ENCODE measurements around the gene CD81.

The CD81 gene

GRCh38 chr11:2390091-2390724 lies 13.1 kb downstream of the CD81 start:
- no peak for DNase-seq (ENCODE audit: low read depth)

DNA sequence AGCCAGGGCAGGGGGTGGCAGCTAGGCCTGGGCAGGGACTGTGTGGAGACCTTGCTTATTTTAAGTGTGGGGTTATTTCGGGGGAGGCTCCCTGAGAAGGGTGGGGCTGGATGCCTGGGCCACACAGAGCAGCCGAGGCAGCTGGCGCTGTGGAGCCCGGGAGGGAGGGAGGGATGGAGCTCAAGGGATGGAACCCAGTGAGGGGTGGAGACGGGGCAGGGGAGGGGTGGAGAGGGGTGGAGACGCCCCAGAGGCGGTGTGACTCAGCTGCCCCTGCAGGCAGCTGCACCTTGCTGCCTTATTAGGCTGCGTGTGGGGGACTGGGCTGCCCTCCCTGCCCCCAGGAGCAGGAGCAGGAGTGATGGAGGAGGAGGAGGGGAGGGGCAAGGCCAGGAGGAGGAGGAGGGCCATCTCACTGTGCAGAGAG lies 13.6 kb downstream of the CD81 start:
- no peak for DNase-seq (ENCODE audit: low read depth)

DNA sequence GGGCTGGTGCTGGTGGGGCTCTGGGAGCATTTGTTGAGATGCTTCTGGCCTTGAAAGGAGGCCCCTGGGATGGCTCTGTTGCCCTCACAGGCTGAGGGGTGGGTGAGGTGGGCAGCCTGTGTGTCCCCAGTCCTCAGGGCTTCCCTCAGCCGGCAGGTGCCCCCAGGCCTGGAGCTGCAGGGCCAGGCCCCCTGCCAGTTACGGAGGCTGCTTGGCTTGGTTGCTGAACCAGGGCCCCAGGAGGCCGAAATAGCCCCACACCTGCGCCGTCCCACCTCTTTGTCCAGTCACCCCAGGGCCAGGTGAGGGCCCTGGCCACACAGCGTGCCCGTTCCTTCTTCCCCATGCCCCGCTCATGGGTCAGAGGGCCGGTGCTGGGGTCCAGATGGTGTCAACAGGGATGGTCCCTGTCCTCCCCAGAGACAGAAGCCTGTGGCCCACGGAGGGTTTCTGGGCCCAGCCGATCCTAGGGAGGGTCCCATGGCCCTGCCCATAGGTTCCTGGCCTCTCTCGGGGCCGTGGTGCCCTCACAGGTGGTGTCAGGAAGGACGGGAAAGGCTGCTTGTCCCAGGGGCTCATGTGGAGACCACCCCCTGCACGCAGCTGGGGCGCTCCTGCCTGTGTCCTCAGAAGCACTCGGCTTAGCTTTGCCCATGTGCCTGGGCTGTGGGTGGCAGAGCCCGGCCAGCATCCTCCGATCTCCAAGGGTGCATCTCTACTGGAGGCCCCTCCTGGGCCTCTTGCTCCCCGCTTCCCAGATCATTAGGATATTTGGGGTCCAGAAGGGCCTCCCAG lies 14.3 kb downstream of the CD81 start:
- no peak for DNase-seq (ENCODE audit: low read depth)

DNA sequence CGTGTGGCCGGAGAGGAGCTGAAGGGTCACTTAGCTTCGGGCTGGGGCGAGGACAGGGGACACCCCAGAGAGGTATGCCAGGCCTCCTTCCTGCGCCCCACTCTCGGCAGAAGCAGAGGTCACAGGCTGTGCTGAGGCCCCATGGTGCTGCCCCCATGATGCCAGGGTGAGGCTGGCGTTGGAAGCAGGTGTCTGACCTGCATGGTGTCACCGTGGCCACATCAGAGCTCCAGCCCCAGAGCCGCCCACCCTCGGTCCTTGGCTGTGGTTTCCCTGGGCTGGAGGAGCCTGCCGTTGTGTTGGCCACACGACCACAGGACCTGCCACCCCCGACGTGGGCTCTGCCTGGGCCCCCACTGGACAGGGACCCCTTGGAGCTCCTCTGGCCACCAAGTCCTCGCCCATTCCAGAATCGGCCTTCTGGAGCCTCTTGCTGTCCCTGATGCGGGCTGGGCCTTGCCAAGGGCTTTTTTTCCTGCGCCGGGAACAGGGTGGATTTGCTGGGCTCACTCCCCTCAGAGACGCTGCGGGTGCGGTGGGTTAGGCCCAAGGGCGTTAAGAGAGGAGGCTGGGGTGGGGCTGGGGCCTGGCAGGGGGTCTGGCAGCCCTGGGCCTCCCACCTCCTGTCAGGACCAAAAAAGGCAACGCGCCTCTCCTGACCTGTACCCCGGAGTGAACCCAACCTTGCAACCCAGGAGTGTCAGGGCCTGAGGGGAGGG lies 15.3 kb downstream of the CD81 start:
- no peak for DNase-seq (ENCODE audit: low read depth)

GRCh38 chr11:2393111-2393868 lies 16.2 kb downstream of the CD81 start:
- no peak for DNase-seq (ENCODE audit: low read depth)

DNA sequence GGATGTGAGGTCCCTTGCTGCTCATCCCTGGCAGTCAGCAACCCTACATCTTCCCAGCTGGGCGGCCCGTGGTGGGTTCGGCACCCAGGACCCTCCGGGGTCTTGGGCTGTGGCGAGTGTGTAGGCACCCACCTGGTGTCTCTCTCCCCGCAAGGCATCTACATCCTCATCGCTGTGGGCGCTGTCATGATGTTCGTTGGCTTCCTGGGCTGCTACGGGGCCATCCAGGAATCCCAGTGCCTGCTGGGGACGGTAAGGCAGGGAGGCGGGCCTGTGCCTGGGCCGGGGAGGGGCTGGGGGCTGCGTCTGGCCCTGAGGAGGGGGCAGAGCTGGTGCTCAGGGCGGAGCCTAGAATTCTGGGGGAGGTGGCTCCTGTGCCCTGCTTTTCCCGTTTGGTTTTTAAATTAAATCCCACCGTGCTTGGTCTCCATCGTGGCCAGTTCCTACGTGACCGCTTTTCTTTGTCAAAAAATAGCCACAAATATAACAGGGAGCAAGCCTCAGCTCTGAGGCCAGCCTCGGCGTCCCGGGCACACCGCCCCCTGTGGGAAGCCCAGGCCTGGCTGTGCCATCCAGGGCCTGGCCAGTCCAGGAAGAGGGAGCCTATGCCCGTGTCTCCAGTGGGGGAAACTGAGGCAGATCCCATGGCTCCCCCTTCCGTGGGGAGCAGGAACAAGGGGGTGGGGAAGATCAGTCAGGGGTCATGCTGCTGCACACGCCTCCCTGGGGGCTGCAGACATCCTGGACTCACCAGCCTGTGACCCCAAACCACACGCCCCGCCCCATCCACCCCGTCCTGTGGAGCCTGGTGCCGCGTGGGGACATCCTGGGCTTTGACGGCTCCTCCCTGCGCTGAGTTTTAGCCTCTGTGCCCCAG lies 17.1 kb downstream of the CD81 start:
- no peak for DNase-seq (ENCODE audit: low read depth)

GRCh38 chr11:2394818-2395105 lies 17.7 kb downstream of the CD81 start:
- DNase-seq (ENCODE audit: low read depth), result no peak

DNA sequence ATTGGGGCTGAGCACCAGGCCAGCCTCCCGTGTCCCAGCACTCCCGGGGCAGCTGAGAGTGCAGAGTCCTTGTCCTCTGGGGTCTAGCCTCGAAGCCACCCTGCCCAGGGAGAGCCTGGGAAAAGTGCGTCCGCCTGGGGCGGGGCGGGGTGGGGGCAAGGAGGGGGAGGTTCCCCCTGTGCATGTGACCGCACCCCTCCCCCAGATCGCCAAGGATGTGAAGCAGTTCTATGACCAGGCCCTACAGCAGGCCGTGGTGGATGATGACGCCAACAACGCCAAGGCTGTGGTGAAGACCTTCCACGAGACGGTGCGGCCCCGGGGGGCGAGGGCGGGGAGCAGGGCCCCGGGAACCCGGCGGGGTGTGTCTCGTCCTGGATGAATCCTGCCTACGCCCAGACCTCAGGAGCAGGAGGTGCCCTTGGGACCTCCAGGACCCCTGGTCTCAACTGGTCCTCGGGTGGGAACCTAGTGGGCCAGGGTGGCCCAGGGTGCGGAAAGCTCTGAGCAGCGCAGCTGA lies 18.2 kb downstream of the CD81 start:
- DNase-seq (ENCODE audit: low read depth), result no peak

DNA sequence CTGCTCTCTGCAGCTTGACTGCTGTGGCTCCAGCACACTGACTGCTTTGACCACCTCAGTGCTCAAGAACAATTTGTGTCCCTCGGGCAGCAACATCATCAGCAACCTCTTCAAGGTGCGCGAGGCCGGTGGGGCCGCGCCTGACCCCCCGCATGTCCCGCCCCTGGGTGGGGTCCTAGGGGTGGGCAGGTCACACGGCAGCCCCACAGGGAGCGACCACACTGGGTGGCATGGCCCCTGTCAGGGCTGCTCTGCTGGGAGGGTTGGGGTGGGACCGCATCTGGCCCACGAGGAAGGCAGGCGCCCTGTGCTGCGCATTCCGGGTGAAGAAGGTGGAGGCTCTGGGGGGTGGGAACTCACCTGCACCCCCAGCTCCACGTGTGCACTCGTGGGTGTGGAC lies 18.7 kb downstream of the CD81 start:
- DNase-seq (ENCODE audit: low read depth), result no peak

- no peak for DNase-seq (ENCODE audit: low read depth)
These were observed 19.4 kb downstream of the CD81 start for GRCh38 chr11:2396471-2396870.

GRCh38 chr11:2397005-2397404 lies 19.9 kb downstream of the CD81 start:
- no peak for DNase-seq (ENCODE audit: low read depth)

DNA sequence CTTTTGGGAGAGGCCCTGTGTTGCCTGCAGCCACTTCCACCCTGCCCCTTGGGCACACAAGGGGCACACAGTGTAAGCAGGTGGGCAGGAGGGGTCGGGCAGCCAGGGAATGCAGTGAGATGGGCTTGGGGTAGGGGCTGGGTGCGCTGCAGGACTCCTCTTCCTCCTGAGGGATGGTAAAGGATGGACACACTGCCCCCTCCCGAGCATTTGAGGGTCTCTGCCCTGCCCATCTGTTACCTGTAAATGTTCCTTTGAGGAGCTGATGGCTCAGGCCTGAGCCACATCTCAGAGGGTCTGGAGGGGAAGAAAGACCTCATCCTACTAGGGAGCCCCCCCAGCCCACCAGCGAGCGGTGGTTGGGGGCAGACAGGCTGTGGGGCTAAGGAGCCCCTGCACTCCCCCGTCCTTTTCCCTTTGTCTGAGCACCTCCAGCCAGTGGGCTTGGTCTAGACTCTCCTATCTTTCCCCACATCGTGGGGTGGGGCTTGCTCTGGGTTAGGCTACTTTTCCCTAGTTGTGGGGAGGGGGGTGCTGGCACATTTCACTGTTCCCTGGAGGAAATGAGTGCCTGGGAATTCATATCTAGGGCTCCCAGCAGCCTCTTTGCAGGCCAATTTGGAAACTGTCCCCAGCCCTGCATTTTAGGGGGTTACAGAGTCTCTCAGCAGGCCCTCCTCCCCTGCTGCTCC lies 21.7 kb downstream of the CD81 start:
- no peak for DNase-seq (ENCODE audit: low read depth)

DNA sequence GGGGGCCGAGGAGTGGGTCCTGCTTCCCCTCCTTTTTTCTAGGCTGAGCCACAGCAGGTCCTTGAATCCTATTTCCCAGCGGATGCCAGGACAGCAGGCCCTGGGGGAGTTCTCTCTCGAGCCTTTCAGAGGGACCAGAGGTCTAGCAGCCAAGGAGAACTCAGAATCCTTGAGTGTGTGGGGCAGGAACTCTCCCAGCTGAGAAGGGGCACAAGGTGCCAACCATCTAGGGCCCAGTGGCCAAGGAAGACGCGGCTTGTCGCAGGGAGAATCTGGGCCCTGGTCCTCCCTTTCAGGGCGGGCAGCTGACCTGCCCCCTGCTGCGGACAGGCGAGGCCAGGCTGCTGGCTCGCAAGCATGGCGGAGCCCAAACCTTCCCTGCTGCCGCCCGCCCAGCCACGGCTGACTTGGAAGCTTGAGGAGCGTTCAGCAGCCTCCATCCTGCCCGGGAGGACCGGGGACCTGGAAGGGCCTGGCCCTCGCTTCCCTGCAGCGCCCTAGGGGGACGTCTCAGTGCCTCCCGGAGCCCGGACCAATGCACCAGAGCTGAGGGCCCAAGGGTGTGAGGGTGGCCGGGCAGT lies 22.5 kb downstream of the CD81 start:
- no peak for DNase-seq (ENCODE audit: low read depth)

DNA sequence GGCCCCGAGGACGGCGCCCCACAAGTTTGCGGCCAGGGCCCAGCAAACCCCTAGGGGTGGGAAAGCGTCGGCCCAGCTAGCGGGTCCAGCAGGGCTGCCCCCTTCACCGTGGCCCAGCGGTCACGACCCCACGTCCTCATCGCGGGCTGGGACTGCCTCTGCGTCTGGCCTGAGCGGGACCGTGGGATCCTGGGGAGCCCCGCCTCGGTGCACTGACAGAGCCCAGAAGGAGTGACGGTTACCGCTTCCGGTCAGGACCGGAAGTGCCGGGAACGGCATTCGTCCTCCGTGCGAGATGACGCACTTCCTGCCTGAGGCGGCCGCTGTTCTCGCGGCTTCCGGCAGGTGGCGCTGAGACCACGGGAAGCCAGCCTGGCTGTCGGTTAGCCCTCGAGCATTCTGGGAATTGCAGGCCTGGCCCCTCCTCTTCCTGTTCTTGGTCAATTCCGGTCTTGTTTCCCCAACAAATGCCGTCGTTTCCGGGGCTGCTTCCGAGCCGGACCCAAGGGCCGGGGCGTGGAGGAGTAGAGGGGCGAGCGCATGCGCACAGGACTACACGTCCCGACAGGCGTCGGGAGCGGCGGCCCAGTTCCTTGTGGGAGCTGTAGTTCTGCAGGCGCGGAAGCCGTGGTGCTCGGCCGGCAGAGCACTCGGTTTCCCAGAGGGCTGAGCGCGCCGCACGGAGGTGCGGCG lies 23.1 kb downstream of the CD81 start, which contains the start of gene TSSC4:
TSS of gene TSSC4 (plus strand) at position 682 of the 693 bp plus-strand sequence. CDS start 1,884 bp downstream, outside the sequence.
- peak; percentile 100 for DNase-seq (ENCODE audit: low read depth)

- DNase-seq (ENCODE audit: low read depth), result no peak
These were observed 23.8 kb downstream of the CD81 start for GRCh38 chr11:2400762-2401435.

DNA sequence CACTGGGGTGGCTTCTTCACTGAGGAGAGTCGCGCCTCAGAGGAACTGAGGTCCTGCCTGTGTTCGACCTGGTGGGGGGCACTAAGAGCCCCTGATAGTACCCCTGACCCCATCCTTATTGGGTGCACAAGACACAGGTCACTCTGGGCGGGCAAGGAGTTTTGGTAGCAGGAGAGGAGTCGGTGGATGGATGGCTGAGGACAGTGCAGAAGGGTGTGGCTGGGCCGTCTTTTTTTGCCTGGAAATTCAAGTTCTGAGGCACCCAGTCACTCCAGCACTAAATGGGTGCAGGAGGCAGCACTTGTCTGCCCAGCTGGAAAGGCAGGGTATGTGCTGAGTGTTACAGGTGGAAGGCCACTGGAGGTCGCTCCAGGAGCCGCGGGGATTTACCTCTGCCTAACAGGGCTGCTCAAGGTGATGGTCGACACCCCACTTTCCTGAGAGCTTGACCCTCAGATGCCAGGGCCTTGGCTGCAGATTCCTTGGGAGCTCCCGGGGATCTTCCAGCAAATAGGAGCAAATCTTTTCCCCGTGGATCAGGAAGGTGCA lies 24.4 kb downstream of the CD81 start:
- DNase-seq (ENCODE audit: low read depth), result no peak

DNA sequence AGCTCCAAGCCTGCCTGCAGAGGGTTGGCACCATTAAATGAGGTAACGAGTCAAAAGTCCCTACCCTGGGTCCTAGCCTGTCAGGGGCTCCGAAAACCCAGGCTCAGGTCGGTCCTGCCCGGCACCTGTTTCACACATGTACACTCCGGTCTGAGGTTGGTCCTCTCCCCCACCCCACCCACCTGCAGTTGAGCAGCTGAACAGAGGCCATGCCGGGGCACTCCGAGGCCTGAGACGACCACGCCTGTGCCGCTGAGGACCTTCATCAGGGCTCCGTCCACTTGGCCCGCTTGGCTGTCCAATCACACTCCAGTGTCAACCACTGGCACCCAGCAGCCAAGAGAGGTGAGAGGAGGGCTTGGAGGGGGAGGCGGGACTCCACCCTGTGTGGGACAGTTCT lies 25.0 kb downstream of the CD81 start:
- DNase-seq (ENCODE audit: low read depth), result no peak

DNA sequence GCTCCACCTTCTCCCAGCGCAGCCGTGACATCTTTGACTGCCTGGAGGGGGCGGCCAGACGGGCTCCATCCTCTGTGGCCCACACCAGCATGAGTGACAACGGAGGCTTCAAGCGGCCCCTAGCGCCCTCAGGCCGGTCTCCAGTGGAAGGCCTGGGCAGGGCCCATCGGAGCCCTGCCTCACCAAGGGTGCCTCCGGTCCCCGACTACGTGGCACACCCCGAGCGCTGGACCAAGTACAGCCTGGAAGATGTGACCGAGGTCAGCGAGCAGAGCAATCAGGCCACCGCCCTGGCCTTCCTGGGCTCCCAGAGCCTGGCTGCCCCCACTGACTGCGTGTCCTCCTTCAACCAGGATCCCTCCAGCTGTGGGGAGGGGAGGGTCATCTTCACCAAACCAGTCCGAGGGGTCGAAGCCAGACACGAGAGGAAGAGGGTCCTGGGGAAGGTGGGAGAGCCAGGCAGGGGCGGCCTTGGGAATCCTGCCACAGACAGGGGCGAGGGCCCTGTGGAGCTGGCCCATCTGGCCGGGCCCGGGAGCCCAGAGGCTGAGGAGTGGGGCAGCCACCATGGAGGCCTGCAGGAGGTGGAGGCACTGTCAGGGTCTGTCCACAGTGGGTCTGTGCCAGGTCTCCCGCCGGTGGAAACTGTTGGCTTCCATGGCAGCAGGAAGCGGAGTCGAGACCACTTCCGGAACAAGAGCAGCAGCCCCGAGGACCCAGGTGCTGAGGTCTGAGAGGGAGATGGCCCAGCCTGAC lies 26.0 kb downstream of the CD81 start:
- no peak for DNase-seq (ENCODE audit: low read depth)

Measured in T-helper 22 cell (primary cell).